DOHH2 (cell line): ENCODE results near the gene CACNG7.

Experiments used
- H3F3A ChIP-seq: fragments of 200-600 bp; sonication (generic), shearing (Covaris generic); 2 replicates; pipeline ENCODE4 v1.6.0; 2016; ENCODE audit warnings: antibody characterized with exemption, mild to moderate bottlenecking; ENCODE audit not compliant: control insufficient read depth, insufficient read depth
- H3K27ac ChIP-seq: fragments of 200-600 bp; sonication (generic); 2 replicates; pipeline ENCODE4 v1.5.1; 2014; ENCODE audit warnings: low read depth, mild to moderate bottlenecking, low read length, moderate library complexity
- H3K27me3 ChIP-seq: fragments of 200-600 bp; sonication (generic); 2 replicates; pipeline ENCODE4 v1.6.1; 2014; ENCODE audit warnings: mild to moderate bottlenecking, low read length, mixed read lengths; ENCODE audit not compliant: control insufficient read depth
- H3K36me3 ChIP-seq: fragments of 200-600 bp; sonication (generic); 2 replicates; pipeline ENCODE4 v1.6.1; 2014; ENCODE audit warnings: mild to moderate bottlenecking, low read length, moderate library complexity, mixed read lengths; ENCODE audit not compliant: control insufficient read depth
- H3K4me1 ChIP-seq: fragments of 200-600 bp; sonication (generic); 2 replicates; pipeline ENCODE4 v1.6.1; 2014; ENCODE audit warnings: mild to moderate bottlenecking, low read length, mixed read lengths; ENCODE audit not compliant: control insufficient read depth
- H3K4me2 ChIP-seq: fragments of 200-600 bp; sonication (generic); 2 replicates; pipeline ENCODE4 v1.6.0; 2014; ENCODE audit warnings: mild to moderate bottlenecking, low read length, moderate library complexity
- H3K4me3 ChIP-seq: fragments of 200-600 bp; sonication (generic); 2 replicates; pipeline ENCODE4 v1.5.1; 2014; ENCODE audit warnings: mild to moderate bottlenecking, low read length, mixed read lengths
- H3K79me2 ChIP-seq: fragments of 200-600 bp; sonication (generic); 2 replicates; pipeline ENCODE4 v1.6.1; 2014; ENCODE audit warnings: mild to moderate bottlenecking, low read length, mixed read lengths; ENCODE audit not compliant: control insufficient read depth
- H3K9me2 ChIP-seq: fragments of 200-600 bp; sonication (generic); replicated peaks from 2 replicates; pipeline ENCODE4 v1.6.1; 2014; ENCODE audit warnings: mild to moderate bottlenecking, low read length, mixed read lengths; ENCODE audit not compliant: control insufficient read depth
- H3K9me3 ChIP-seq: fragments of 200-600 bp; sonication (generic); 2 replicates; pipeline ENCODE4 v1.6.1; 2014; ENCODE audit warnings: antibody characterized with exemption, low read length, mixed read lengths; ENCODE audit not compliant: control insufficient read depth, insufficient read depth
- H4K20me1 ChIP-seq: fragments of 200-600 bp; sonication (generic); 2 replicates; pipeline ENCODE4 v1.6.0; 2014; ENCODE audit warnings: low read depth, mild to moderate bottlenecking, antibody characterized with exemption, low read length, moderate library complexity; ENCODE audit not compliant: control insufficient read depth, insufficient read depth
- EZH2phosphoT487 ChIP-seq: fragments of 200-600 bp; sonication (generic); IDR thresholded peaks from 2 replicates; pipeline ENCODE4 v1.6.1; 2017; ENCODE audit warnings: borderline replicate concordance, mild to moderate bottlenecking, antibody characterized with exemption, low read length, moderate library complexity, mixed read lengths
- TF ChIP-seq, protein P1 (sequence below): fragments of 200-600 bp; sonication (generic); IDR thresholded peaks from one replicate; pipeline ENCODE4 v1.5.1; 2014; ENCODE audit warnings: antibody characterized with exemption, mild to moderate bottlenecking, low read depth, low read length; ENCODE audit not compliant: poor library complexity, severe bottlenecking

Gene CACNG7

GRCh38 chr19:53977991-53978731, 69.1 kb downstream of the CACNG7 start:
- Histone ChIP-seq H3K27me3 (no peaks in the 10 kb centered on the region), H3K27ac (no peak overlapping the region), H3K9me3 (peaks cover 4% of the 10 kb centered on the region; the same call in 1 of the 2 replicates), H4K20me1 (no peaks in the 10 kb centered on the region), H3K4me3 (peak overlapping the region; percentile 48), H3K9me2 (no peaks in the 10 kb centered on the region), H3F3A (no peaks in the 10 kb centered on the region), H3K4me1 (peaks cover 4% of the 10 kb centered on the region), H3K36me3 (no peaks in the 10 kb centered on the region), H3K79me2 (no peaks in the 10 kb centered on the region), H3K4me2 (peak overlapping the region; percentile 57)
- TF ChIP-seq EZH2phosphoT487: no peak
- TF ChIP-seq, protein P1, sequence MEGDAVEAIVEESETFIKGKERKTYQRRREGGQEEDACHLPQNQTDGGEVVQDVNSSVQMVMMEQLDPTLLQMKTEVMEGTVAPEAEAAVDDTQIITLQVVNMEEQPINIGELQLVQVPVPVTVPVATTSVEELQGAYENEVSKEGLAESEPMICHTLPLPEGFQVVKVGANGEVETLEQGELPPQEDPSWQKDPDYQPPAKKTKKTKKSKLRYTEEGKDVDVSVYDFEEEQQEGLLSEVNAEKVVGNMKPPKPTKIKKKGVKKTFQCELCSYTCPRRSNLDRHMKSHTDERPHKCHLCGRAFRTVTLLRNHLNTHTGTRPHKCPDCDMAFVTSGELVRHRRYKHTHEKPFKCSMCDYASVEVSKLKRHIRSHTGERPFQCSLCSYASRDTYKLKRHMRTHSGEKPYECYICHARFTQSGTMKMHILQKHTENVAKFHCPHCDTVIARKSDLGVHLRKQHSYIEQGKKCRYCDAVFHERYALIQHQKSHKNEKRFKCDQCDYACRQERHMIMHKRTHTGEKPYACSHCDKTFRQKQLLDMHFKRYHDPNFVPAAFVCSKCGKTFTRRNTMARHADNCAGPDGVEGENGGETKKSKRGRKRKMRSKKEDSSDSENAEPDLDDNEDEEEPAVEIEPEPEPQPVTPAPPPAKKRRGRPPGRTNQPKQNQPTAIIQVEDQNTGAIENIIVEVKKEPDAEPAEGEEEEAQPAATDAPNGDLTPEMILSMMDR: no peak

GRCh38 chr19:53978975-53979801, 70.1 kb downstream of the CACNG7 start:
- no peaks in the 10 kb centered on the region for H3K27me3 ChIP-seq
- no peaks in the 10 kb centered on the region for H3F3A ChIP-seq
- peaks cover 4% of the 10 kb centered on the region for H3K4me1 ChIP-seq
- H3K9me3 ChIP-seq: peaks cover 4% of the 10 kb centered on the region; the same call in 1 of the 2 replicates
- H3K79me2 ChIP-seq: no peaks in the 10 kb centered on the region
- H3K27ac ChIP-seq: no peak overlapping the region
- no peaks in the 10 kb centered on the region for H3K36me3 ChIP-seq
- H4K20me1 ChIP-seq: no peaks in the 10 kb centered on the region
- no peak overlapping the region for H3K4me2 ChIP-seq
- H3K4me3 ChIP-seq: no peak overlapping the region
- no peaks in the 10 kb centered on the region for H3K9me2 ChIP-seq
- TF ChIP-seq EZH2phosphoT487: no peak
- TF ChIP-seq, protein P1: no peak

- Histone ChIP-seq H3K79me2 (no peaks in the 10 kb centered on the region), H3K27me3 (no peaks in the 10 kb centered on the region), H3K4me3 (no peak overlapping the region), H3K4me1 (peaks cover 4% of the 10 kb centered on the region), H3K36me3 (no peaks in the 10 kb centered on the region), H3K9me2 (no peaks in the 10 kb centered on the region), H3F3A (no peaks in the 10 kb centered on the region), H3K27ac (no peak overlapping the region), H4K20me1 (no peaks in the 10 kb centered on the region), H3K4me2 (no peak overlapping the region), H3K9me3 (peaks cover 4% of the 10 kb centered on the region; the same call in 1 of the 2 replicates)
- TF ChIP-seq EZH2phosphoT487: no peak
Observed at GRCh38 chr19:53980539-53981375, 71.7 kb downstream of the CACNG7 start.
